RKO (cell line): ENCODE measurements around the gene SYPL2.

Experiments
- DNase-seq: peaks from one replicate; pipeline ENCODE4 v3.0.0-alpha.2; 2016; ENCODE audit warnings: low spot score

SYPL2 gene

GRCh38 chr1:109492779-109493178 lies 26.4 kb downstream of the SYPL2 start:
- peak; percentile 38 for DNase-seq

- DNase-seq, result no peak
These were observed 26.9 kb downstream of the SYPL2 start for GRCh38 chr1:109493227-109493626.

- DNase-seq, result peak; percentile 86
These were observed 27.6 kb downstream of the SYPL2 start, which contains the start of gene CYB561D1 for GRCh38 chr1:109493805-109494539. CYB561D1 (plus strand) TSS chr1:109494094; CDS start chr1:109494140, 46 bp downstream.

- no peak for DNase-seq
These were observed 29.4 kb downstream of the SYPL2 start for GRCh38 chr1:109495738-109496137.

- DNase-seq, result no peak
These were observed 31.3 kb downstream of the SYPL2 start for GRCh38 chr1:109497449-109498160.

GRCh38 chr1:109498161-109498801 lies 31.9 kb downstream of the SYPL2 start:
- DNase-seq, result peak; percentile 33

GRCh38 chr1:109499081-109499480 lies 32.7 kb downstream of the SYPL2 start:
- no peak for DNase-seq

GRCh38 chr1:109499661-109500536 lies 33.6 kb downstream of the SYPL2 start:
- DNase-seq, result peak; percentile 48

- no peak for DNase-seq
These were observed 34.6 kb downstream of the SYPL2 start for GRCh38 chr1:109500941-109501381.

- no peak for DNase-seq
These were observed 35.5 kb downstream of the SYPL2 start for GRCh38 chr1:109501644-109502363.

- DNase-seq, result no peak
These were observed 36.1 kb downstream of the SYPL2 start for GRCh38 chr1:109502364-109502851.

GRCh38 chr1:109503935-109504334 lies 37.6 kb downstream of the SYPL2 start:
- DNase-seq, result no peak

- DNase-seq, result no peak
These were observed 38.6 kb downstream of the SYPL2 start for GRCh38 chr1:109504974-109505373.

- no peak for DNase-seq
These were observed 41.9 kb downstream of the SYPL2 start for GRCh38 chr1:109508001-109508872.

GRCh38 chr1:109508873-109509175 lies 42.5 kb downstream of the SYPL2 start:
- DNase-seq, result no peak

- peak; percentile 79 for DNase-seq
These were observed 43.1 kb downstream of the SYPL2 start, which contains the start of gene AMIGO1 for GRCh38 chr1:109509176-109510134. AMIGO1 (minus strand) TSS chr1:109509727; CDS start chr1:109508912, 815 bp downstream.

GRCh38 chr1:109513110-109513710 lies 46.9 kb downstream of the SYPL2 start:
- no peak for DNase-seq

- no peak for DNase-seq
These were observed 48.5 kb downstream of the SYPL2 start for GRCh38 chr1:109514846-109515245.
